ENCODE results near the gene PDE1A.

DNA sequence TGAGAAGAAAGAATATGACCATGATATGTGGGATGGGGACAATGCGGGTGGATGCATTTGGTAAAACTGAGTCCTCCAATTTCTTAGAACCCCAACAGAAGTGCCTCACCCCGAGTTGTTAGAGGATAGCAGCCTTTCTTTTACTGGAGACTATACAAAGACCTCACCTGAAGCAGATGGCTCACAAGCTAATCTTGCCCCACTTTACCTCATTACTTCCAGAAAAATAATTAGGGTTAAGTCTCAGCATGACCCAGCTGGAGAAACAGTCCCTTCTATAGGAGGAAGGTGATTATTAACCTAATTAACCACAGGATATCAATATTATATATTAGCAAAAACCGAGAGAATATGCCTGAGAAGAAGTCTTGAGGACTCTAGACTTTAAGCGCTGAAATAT, 128.4 kb downstream of the PDE1A start:
- TF ChIP-seq, protein P1, sequence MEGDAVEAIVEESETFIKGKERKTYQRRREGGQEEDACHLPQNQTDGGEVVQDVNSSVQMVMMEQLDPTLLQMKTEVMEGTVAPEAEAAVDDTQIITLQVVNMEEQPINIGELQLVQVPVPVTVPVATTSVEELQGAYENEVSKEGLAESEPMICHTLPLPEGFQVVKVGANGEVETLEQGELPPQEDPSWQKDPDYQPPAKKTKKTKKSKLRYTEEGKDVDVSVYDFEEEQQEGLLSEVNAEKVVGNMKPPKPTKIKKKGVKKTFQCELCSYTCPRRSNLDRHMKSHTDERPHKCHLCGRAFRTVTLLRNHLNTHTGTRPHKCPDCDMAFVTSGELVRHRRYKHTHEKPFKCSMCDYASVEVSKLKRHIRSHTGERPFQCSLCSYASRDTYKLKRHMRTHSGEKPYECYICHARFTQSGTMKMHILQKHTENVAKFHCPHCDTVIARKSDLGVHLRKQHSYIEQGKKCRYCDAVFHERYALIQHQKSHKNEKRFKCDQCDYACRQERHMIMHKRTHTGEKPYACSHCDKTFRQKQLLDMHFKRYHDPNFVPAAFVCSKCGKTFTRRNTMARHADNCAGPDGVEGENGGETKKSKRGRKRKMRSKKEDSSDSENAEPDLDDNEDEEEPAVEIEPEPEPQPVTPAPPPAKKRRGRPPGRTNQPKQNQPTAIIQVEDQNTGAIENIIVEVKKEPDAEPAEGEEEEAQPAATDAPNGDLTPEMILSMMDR (conservative IDR thresholded peaks at IDR 0.05; ENCODE audit: low read depth, low read length), result no peak
- TF ChIP-seq EZH2 (IDR thresholded peaks at IDR 0.05; ENCODE audit: low read length, unreplicated experiment) (no peak), EZH2phosphoT487 (IDR thresholded peaks at IDR 0.05; ENCODE audit: borderline replicate concordance, low read length) (no peak)

Measured in PC-3 (cell line).